WTC11 (cell line): ENCODE results near the gene RUNX1. TPM values are rescaled to one million over a fixed set of nuclear protein-coding genes. Genes with fewer than 3 reads are reported as not detected.

Experiments used
- ATAC-seq: fragments of 200-7000 bp; cut with Tn5 transposase; 2 replicates; pipeline ENCODE4 v1.10.0; 2021; ENCODE audit warnings: mild to moderate bottlenecking, moderate library complexity
- CTCF ChIA-PET: fragments of 300-600 bp; sonication (Branson Sonifier 250); formaldehyde crosslinking; loops from one replicate; lab custom pipeline; 2021; ENCODE audit warnings: antibody characterized with exemption; lab: Charles Lee
- POLR2A ChIA-PET: fragments of 350-600 bp; sonication (Branson Sonifier 250); formaldehyde crosslinking; loops from one replicate; lab custom pipeline; 2021; ENCODE audit warnings: antibody characterized with exemption; lab: Charles Lee
- DNase-seq: peaks from one replicate; pipeline ENCODE4 v3.0.0; 2021; ENCODE audit warnings: low spot score
- H3K27ac Mint-ChIP-seq: 2 replicates; pipeline ENCODE4 v1.8.0; 2021; ENCODE audit warnings: mixed read lengths
- H3K27me3 Mint-ChIP-seq: 2 replicates; pipeline ENCODE4 v1.8.0; 2021; ENCODE audit warnings: low read depth, mild to moderate bottlenecking, moderate library complexity, mixed read lengths
- H3K36me3 Mint-ChIP-seq: 2 replicates; pipeline ENCODE4 v1.8.0; 2021; ENCODE audit warnings: mixed read lengths
- H3K4me1 Mint-ChIP-seq: 2 replicates; pipeline ENCODE4 v1.8.0; 2022; ENCODE audit warnings: mixed read lengths
- H3K4me3 Mint-ChIP-seq: 2 replicates; pipeline ENCODE4 v1.8.0; 2021; ENCODE audit warnings: mild to moderate bottlenecking, moderate library complexity, mixed read lengths
- H3K9me3 Mint-ChIP-seq: 2 replicates; pipeline ENCODE4 v1.8.0; 2021; ENCODE audit warnings: mixed read lengths
- ATF1 ChIP-seq: sonication (generic); formaldehyde crosslinking; IDR thresholded peaks from 2 replicates; pipeline ENCODE4 v1.8.1; 2023; ENCODE audit warnings: mild to moderate bottlenecking, moderate library complexity, missing genetic modification reagents
- CTCF ChIP-seq: fragments of 200-600 bp; IDR thresholded peaks from 2 replicates; pipeline ENCODE4 v1.8.0; 2022; ENCODE audit warnings: antibody characterized with exemption
- EMX1 ChIP-seq: fragments of 250-450 bp; sonication (Bioruptor Pico); IDR thresholded peaks from 2 replicates; pipeline ENCODE4 v1.8.0; 2021; ENCODE audit warnings: mild to moderate bottlenecking
- ERG ChIP-seq: fragments of 250-450 bp; sonication (Bioruptor Pico); IDR thresholded peaks from 2 replicates; pipeline ENCODE4 v1.8.0; 2021; ENCODE audit warnings: mild to moderate bottlenecking
- ETV6 ChIP-seq: sonication (generic); formaldehyde crosslinking; IDR thresholded peaks from 2 replicates; pipeline ENCODE4 v1.8.1; 2022; ENCODE audit warnings: mild to moderate bottlenecking, missing genetic modification reagents
- FOXJ3 ChIP-seq: sonication (generic); formaldehyde crosslinking; IDR thresholded peaks from 2 replicates; pipeline ENCODE4 v1.9.0; 2021; ENCODE audit warnings: missing genetic modification reagents, mild to moderate bottlenecking, borderline replicate concordance
- FOXP1 ChIP-seq: sonication (generic); formaldehyde crosslinking; IDR thresholded peaks from 2 replicates; pipeline ENCODE4 v1.8.0; 2022; ENCODE audit warnings: missing genetic modification reagents, mild to moderate bottlenecking, moderate library complexity, borderline replicate concordance
- GABPB1 ChIP-seq: sonication (generic); formaldehyde crosslinking; IDR thresholded peaks from 2 replicates; pipeline ENCODE4 v1.8.1; 2023; ENCODE audit warnings: mild to moderate bottlenecking, missing genetic modification reagents
- GRHL2 ChIP-seq: fragments of 250-450 bp; sonication (Bioruptor Pico); IDR thresholded peaks from 2 replicates; pipeline ENCODE4 v1.8.0; 2022; ENCODE audit warnings: mild to moderate bottlenecking, moderate library complexity; ENCODE audit not compliant: insufficient replicate concordance, severe bottlenecking
- JAZF1 ChIP-seq: fragments of 250-450 bp; sonication (Bioruptor Pico); IDR thresholded peaks from 2 replicates; pipeline ENCODE4 v1.9.0; 2021; ENCODE audit warnings: moderate library complexity, mild to moderate bottlenecking, inconsistent platforms
- SOX15 ChIP-seq: fragments of 250-450 bp; sonication (Bioruptor Pico); IDR thresholded peaks from 2 replicates; pipeline ENCODE4 v1.9.0; 2021; ENCODE audit warnings: mild to moderate bottlenecking
- TEAD1 ChIP-seq: sonication (generic); formaldehyde crosslinking; IDR thresholded peaks from 2 replicates; pipeline ENCODE4 v1.8.0; 2022; ENCODE audit warnings: mild to moderate bottlenecking, missing genetic modification reagents
- TP53 ChIP-seq: sonication (generic); formaldehyde crosslinking; IDR thresholded peaks from 2 replicates; pipeline ENCODE4 v1.8.1; 2023; ENCODE audit warnings: mild to moderate bottlenecking, missing genetic modification reagents
- ZBTB21 ChIP-seq: sonication (generic); formaldehyde crosslinking; IDR thresholded peaks from 2 replicates; pipeline ENCODE4 v1.8.1; 2023; ENCODE audit warnings: mild to moderate bottlenecking, missing genetic modification reagents, borderline replicate concordance
- ZNF263 ChIP-seq: sonication (generic); formaldehyde crosslinking; IDR thresholded peaks from 2 replicates; pipeline ENCODE4 v1.8.1; 2022; ENCODE audit warnings: low read depth, mild to moderate bottlenecking, moderate library complexity, missing genetic modification reagents
- ZNF416 ChIP-seq: fragments of 250-450 bp; sonication (Bioruptor Pico); IDR thresholded peaks from 2 replicates; pipeline ENCODE4 v1.9.0; 2021; ENCODE audit warnings: mild to moderate bottlenecking, inconsistent platforms
- ZSCAN18 ChIP-seq: fragments of 250-450 bp; sonication (Bioruptor Pico); IDR thresholded peaks from 2 replicates; pipeline ENCODE4 v2.1.2; 2022; ENCODE audit warnings: mild to moderate bottlenecking, moderate library complexity
- total RNA-seq: library from RNA; stranded (reverse); gene quantifications from 3 replicates; pipeline ENCODE4 v1.2.3, GENCODE V29; 2021
- TF ChIP-seq, protein P1 (sequence below): sonication (generic); formaldehyde crosslinking; IDR thresholded peaks from 2 replicates; pipeline ENCODE4 v1.8.1; 2023; ENCODE audit warnings: mild to moderate bottlenecking, missing genetic modification reagents
- TF ChIP-seq, protein P2 (sequence below): sonication (generic); formaldehyde crosslinking; IDR thresholded peaks from 2 replicates; pipeline ENCODE4 v1.8.1; 2022; ENCODE audit warnings: mild to moderate bottlenecking, missing genetic modification reagents, moderate library complexity, borderline replicate concordance
- TF ChIP-seq, protein P3 (sequence below): sonication (generic); formaldehyde crosslinking; IDR thresholded peaks from 2 replicates; pipeline ENCODE4 v1.8.1; 2023; ENCODE audit warnings: mild to moderate bottlenecking, missing genetic modification reagents

RUNX1 gene
- total RNA-seq, 1 experiment from 2014 or later: 2.2 TPM

- Mint-ChIP-seq H3K4me3 (no peak overlapping the region), H3K4me1 (peaks cover 35% of the 10 kb centered on the region), H3K27me3 (peaks cover 2% of the 10 kb centered on the region; the same call in 1 of the 2 replicates), H3K27ac (no peak overlapping the region), H3K36me3 (no peaks in the 10 kb centered on the region), H3K9me3 (no peaks in the 10 kb centered on the region)
- TF ChIP-seq SOX15 (CRISPR knock-in tag) (no peak), ZNF416 (no peak), GRHL2 (CRISPR knock-in tag) (no peak), ETV6 (CRISPR knock-in tag) (no peak)
- TF ChIP-seq, protein P1, sequence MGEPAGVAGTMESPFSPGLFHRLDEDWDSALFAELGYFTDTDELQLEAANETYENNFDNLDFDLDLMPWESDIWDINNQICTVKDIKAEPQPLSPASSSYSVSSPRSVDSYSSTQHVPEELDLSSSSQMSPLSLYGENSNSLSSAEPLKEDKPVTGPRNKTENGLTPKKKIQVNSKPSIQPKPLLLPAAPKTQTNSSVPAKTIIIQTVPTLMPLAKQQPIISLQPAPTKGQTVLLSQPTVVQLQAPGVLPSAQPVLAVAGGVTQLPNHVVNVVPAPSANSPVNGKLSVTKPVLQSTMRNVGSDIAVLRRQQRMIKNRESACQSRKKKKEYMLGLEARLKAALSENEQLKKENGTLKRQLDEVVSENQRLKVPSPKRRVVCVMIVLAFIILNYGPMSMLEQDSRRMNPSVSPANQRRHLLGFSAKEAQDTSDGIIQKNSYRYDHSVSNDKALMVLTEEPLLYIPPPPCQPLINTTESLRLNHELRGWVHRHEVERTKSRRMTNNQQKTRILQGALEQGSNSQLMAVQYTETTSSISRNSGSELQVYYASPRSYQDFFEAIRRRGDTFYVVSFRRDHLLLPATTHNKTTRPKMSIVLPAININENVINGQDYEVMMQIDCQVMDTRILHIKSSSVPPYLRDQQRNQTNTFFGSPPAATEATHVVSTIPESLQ: no peak
- TF ChIP-seq, protein P2, sequence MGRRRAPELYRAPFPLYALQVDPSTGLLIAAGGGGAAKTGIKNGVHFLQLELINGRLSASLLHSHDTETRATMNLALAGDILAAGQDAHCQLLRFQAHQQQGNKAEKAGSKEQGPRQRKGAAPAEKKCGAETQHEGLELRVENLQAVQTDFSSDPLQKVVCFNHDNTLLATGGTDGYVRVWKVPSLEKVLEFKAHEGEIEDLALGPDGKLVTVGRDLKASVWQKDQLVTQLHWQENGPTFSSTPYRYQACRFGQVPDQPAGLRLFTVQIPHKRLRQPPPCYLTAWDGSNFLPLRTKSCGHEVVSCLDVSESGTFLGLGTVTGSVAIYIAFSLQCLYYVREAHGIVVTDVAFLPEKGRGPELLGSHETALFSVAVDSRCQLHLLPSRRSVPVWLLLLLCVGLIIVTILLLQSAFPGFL (CRISPR knock-in tag): no peak
- POLR2A ChIA-PET: interaction anchor here (0.7 kb wide), 1 partner anchor 14 kb away, joined by 3 read pairs; no protein-coding TSS in a partner anchor
- CTCF ChIA-PET: no interaction called here
- ATAC-seq (no peak), DNase-seq (no peak)
Measured at GRCh38 chr21:34910396-34910795, 138.7 kb downstream of the RUNX1 start.

DNA sequence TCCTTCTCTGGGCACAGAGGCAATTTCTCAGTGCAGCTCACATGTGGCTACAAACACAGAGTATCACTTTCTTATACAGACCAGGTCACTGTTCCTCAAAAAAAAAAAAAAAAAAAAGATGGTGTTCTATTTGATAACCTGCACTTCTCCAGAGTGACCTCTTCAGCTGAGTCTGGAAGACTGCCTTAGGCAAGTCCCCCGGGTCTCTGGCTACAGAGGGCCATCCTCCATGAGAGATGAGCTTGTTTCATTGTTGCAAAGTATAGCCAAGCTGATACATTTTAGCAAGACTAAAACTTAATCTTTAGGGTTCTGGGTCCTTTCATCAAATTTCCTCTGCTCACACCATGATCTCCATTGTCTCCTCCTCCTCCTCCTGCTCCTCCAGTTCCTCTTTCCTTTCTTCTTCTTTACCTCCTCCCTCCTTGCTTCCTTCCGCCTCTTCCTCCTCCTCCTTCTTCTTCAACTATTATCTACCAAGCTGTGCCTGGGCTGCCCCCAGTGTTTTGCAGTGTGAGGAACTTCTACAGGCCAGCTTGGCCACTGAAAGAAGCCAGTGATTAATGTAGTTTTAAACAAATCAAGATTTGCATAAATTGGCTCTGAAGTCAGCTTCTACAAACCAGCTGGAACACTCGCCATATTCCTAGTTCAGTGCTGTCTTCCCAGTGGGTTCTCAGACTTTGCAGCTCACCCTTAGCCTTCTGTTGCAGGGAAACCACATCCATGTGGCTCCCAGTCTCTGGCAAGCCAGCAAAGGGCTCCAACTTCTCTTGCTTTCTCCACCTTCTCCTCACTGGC is 139.4 kb downstream of the RUNX1 start:
- POLR2A ChIA-PET: no interaction called here
- Mint-ChIP-seq H3K4me3 (no peak overlapping the region), H3K4me1 (peaks cover 35% of the 10 kb centered on the region), H3K36me3 (no peaks in the 10 kb centered on the region), H3K27me3 (peaks cover 2% of the 10 kb centered on the region; the same call in 1 of the 2 replicates), H3K27ac (no peak overlapping the region), H3K9me3 (no peaks in the 10 kb centered on the region)
- TF ChIP-seq TP53 (CRISPR knock-in tag) (no peak), EMX1 (CRISPR knock-in tag) (no peak), ZNF263 (no peak), TEAD1 (CRISPR knock-in tag) (no peak), GABPB1 (CRISPR knock-in tag) (no peak), JAZF1 (CRISPR knock-in tag) (no peak), ZSCAN18 (CRISPR knock-in tag) (no peak), FOXJ3 (CRISPR knock-in tag) (no peak), ATF1 (CRISPR knock-in tag) (no peak), ERG (CRISPR knock-in tag) (no peak), ZNF416 (no peak), ZBTB21 (no peak), FOXP1 (CRISPR knock-in tag) (no peak), CTCF (no peak)
- TF ChIP-seq, protein P3, sequence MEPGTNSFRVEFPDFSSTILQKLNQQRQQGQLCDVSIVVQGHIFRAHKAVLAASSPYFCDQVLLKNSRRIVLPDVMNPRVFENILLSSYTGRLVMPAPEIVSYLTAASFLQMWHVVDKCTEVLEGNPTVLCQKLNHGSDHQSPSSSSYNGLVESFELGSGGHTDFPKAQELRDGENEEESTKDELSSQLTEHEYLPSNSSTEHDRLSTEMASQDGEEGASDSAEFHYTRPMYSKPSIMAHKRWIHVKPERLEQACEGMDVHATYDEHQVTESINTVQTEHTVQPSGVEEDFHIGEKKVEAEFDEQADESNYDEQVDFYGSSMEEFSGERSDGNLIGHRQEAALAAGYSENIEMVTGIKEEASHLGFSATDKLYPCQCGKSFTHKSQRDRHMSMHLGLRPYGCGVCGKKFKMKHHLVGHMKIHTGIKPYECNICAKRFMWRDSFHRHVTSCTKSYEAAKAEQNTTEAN (CRISPR knock-in tag): no peak
- TF ChIP-seq, protein P2 (CRISPR knock-in tag): no peak
- DNase-seq: no peak
- ATAC-seq: no peak
- CTCF ChIA-PET: interaction anchor here (0.6 to 0.7 kb wide), 2 partner anchors 36 to 216 kb away, joined by 4 read pairs; no protein-coding TSS in a partner anchor
